Stomach (tissue), 9 donors: ENCODE measurements around the gene CNIH4. TPM values are rescaled to one million over a fixed set of nuclear protein-coding genes. Genes with fewer than 3 reads are reported as not detected.

Source experiments
- DNase-seq, 2 donors: peaks; one replicate each; pipeline versions ENCODE4 v3.0.0 to v3.0.0-alpha.2; 2013 to 2019
- H3K27ac ChIP-seq, 5 donors: fragments of 200-600 bp in 4 of 5; sonication (generic) in 4 of 5; one replicate each; pipeline ENCODE4 v1.5.1; 2013 to 2019; ENCODE audit warnings: mild to moderate bottlenecking in 1 of 5, moderate library complexity in 1 of 5
- H3K27me3 ChIP-seq, 3 donors: fragments of 200-600 bp; sonication (generic); one replicate each; pipeline ENCODE4 v1.5.1; 2017 to 2019; ENCODE audit warnings: mixed run types in 1 of 3
- H3K36me3 ChIP-seq, 4 donors: fragments of 200-600 bp; sonication (generic); 1 replicate in 3 of 4; 2 replicates in 1 of 4; pipeline ENCODE4 v1.5.1; 2016 to 2019
- H3K4me1 ChIP-seq, 4 donors: fragments of 200-600 bp; sonication (generic); one replicate each; pipeline ENCODE4 v1.5.1; 2016 to 2019
- H3K4me3 ChIP-seq, 4 donors: fragments of 200-600 bp; sonication (generic) in 3 of 4; one replicate each; pipeline ENCODE4 v1.5.1; 2016 to 2019; ENCODE audit warnings: mild to moderate bottlenecking in 1 of 4
- H3K9me3 ChIP-seq, 4 donors: fragments of 200-600 bp; sonication (generic); one replicate each; pipeline ENCODE4 v1.5.1; 2016 to 2019
- EP300 ChIP-seq: sonication (generic); formaldehyde crosslinking; IDR thresholded peaks from one replicate; pipeline ENCODE4 v1.6.1; 2017; ENCODE audit warnings: antibody characterized with exemption
- POLR2A ChIP-seq, 4 donors: fragments of 450-650 bp; IDR thresholded peaks; one replicate each; pipeline ENCODE4 v1.6.1; 2016; ENCODE audit warnings: antibody characterized with exemption in 4 of 4, control low read depth in 2 of 4, mild to moderate bottlenecking in 1 of 4, moderate library complexity in 1 of 4
- POLR2AphosphoS5 ChIP-seq, 3 donors: sonication (generic); formaldehyde crosslinking; IDR thresholded peaks; one replicate each; pipeline ENCODE4 v1.6.1; 2016; ENCODE audit warnings: antibody characterized with exemption in 3 of 3
- WGBS, 5 donors: extraction: QIAGEN DNeasy Blood & Tissue Kit in 3 of 5; methylation state at CpG; one replicate each; pipeline versions ENCODE4 v1.1.5 to v1.1.7; 2013 to 2018; 5-methylcytosine and 5-hydroxymethylcytosine counted together
- intact Hi-C: fragments of 100-400 bp; cut with DNase I; formaldehyde crosslinking; loops from one replicate; pipeline ENCODE4 v1.15.1; 2023; ENCODE audit warnings: low total_unique reads
- polyA plus RNA-seq, 3 donors: library from polyadenylated mRNA; stranded (reverse); fragments of 200-250 nt; gene quantifications; one replicate each; pipeline ENCODE4 v1.2.3, GENCODE V29; 2013
- total RNA-seq, 5 donors: library from RNA; depleted of rRNA; stranded (reverse); fragments of >200 nt; gene quantifications; one replicate each; pipeline versions ENCODE4 v1.1.0 to v1.2.3, GENCODE V29; 2014 to 2016
- TF ChIP-seq, protein P1 (sequence below), 7 experiments: fragments of 450-650 bp in 4 of 7; fragments of 200-600 bp in 3 of 7; sonication (generic) in 3 of 7; IDR thresholded peaks; one replicate each; pipeline ENCODE4 v1.5.1; 2016 to 2019; ENCODE audit warnings: antibody characterized with exemption in 7 of 7, control low read depth in 2 of 7, mild to moderate bottlenecking in 1 of 7
- donor health status: healthy with polysubstance abuse.
- donor health status: Bipolar disorder and iron deficiency.
- donor health status: healthy.

CNIH4 gene
- total and polyA plus RNA-seq, 8 donors, result 3.1 to 53.1 (median 38.5) TPM

DNA sequence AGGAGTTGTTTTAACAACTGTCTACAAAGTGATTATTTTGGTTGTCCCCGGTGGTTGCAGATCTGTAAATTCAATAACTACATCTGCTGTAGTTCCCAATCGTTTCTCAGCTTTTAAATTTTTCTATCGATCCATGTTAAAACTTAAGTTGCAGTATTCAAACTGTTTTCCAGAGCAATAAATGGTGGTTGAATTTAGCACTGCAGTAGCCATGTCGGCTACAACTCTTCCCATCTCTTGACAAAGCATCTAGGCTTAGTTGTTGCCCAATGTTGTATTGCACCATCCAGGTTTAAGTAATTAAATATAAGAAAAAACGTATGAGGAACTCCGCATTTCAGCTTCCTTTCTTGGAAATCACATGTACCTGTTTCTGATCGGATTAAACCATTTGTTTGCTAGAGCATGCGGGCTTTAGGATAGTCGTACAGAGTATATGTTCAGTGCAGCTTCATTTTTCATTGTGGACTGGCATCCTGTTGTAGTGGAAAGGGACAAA is 996 bp downstream of the CNIH4 start:
- peaks cover 14 to 36% (median 28%) of the 10 kb centered on the region in 4 donors for H3K4me1 ChIP-seq
- WGBS, 5 donors, result 8 to 27% (median 18%) methylated on average over 9 of the region's 9 CpGs
- H3K4me3 ChIP-seq, result peak overlapping the region; percentile 78 to 98 (median 94)
- TF ChIP-seq EP300 (no peak), POLR2A (IDR thresholded peaks at IDR 0.05) (no peak), POLR2AphosphoS5 (IDR thresholded peaks at IDR 0.05) (no peak)
- TF ChIP-seq, protein P1, sequence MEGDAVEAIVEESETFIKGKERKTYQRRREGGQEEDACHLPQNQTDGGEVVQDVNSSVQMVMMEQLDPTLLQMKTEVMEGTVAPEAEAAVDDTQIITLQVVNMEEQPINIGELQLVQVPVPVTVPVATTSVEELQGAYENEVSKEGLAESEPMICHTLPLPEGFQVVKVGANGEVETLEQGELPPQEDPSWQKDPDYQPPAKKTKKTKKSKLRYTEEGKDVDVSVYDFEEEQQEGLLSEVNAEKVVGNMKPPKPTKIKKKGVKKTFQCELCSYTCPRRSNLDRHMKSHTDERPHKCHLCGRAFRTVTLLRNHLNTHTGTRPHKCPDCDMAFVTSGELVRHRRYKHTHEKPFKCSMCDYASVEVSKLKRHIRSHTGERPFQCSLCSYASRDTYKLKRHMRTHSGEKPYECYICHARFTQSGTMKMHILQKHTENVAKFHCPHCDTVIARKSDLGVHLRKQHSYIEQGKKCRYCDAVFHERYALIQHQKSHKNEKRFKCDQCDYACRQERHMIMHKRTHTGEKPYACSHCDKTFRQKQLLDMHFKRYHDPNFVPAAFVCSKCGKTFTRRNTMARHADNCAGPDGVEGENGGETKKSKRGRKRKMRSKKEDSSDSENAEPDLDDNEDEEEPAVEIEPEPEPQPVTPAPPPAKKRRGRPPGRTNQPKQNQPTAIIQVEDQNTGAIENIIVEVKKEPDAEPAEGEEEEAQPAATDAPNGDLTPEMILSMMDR (IDR thresholded peaks at IDR 0.05), result no peak
- intact Hi-C loops, result no loop called here
- DNase-seq, result peak in 1 of 2 donors; percentile 47
- no peaks in the 10 kb centered on the region for H3K9me3 ChIP-seq
- H3K36me3 ChIP-seq, result no peaks in the 10 kb centered on the region
- H3K27me3 ChIP-seq, result no peaks in the 10 kb centered on the region
- peak overlapping the region; percentile 83 to 97 (median 95) for H3K27ac ChIP-seq

DNA sequence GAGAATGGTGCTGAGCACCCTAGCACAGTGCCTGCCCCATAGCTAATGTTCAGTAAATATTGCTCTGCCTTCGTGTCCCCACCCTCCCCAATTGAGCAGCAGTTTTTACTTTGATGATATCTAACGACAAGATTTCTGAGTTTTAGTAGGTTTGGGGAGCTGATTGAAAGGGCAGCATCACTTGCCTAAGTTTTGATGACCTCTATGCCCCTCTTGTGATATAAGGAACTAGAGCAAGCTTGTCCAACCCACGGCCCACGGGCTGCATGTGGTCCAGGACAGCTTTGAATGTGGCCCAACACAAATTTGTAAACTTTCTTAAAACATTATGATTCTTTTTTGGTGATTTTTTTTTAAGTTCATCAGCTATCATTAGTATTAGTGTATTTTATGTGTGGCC is 1.6 kb downstream of the CNIH4 start:
- intact Hi-C loops, result no loop called here
- Histone ChIP-seq H3K9me3 (no peaks in the 10 kb centered on the region), H3K27ac (peak overlapping the region in 3 of 5 donors; percentile 92 to 97 (median 95)), H3K4me3 (peak overlapping the region in 2 of 4 donors; percentile 96 to 98), H3K27me3 (no peaks in the 10 kb centered on the region), H3K36me3 (no peaks in the 10 kb centered on the region), H3K4me1 (peaks cover 14 to 36% (median 28%) of the 10 kb centered on the region in 4 donors)
- TF ChIP-seq, protein P1 (IDR thresholded peaks at IDR 0.05), result no peak
- TF ChIP-seq POLR2AphosphoS5 (IDR thresholded peaks at IDR 0.05) (no peak), EP300 (no peak), POLR2A (IDR thresholded peaks at IDR 0.05) (no peak)
- WGBS, 5 donors, result 35 to 51% (median 38%) methylated on average over 4 of the region's 4 CpGs
- no peak for DNase-seq

DNA sequence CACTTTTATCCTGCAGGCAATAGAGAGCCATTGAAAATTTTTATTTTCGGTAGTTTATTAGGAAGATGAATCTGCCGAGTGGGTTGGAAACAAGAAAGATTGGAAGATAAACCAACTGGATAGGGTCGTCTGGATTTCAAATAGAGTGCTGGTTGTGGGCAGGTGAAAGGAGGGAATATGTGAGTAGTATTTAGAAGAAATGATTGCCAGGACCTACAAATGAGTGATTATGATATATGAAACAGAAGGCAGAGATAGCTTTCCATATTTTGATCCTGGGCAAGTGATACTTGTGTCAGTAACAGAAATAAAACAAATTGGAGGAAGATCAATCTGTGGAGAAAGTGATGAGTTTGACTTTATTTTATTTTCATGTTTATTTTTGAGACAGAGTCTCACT is 2.5 kb downstream of the CNIH4 start:
- H3K27ac ChIP-seq, result no peak overlapping the region
- H3K4me3 ChIP-seq, result no peak overlapping the region
- no peaks in the 10 kb centered on the region for H3K9me3 ChIP-seq
- 77 to 86% (median 79%) methylated on average over 3 of the region's 3 CpGs for WGBS, 5 donors
- DNase-seq, result no peak
- intact Hi-C loops, result no loop called here
- peaks cover 0 to 4% (median under 1%) of the 10 kb centered on the region in 4 donors for H3K36me3 ChIP-seq
- H3K4me1 ChIP-seq, result peaks cover 14 to 36% (median 28%) of the 10 kb centered on the region in 4 donors
- TF ChIP-seq EP300 (no peak), POLR2AphosphoS5 (IDR thresholded peaks at IDR 0.05) (no peak), POLR2A (IDR thresholded peaks at IDR 0.05) (no peak)
- TF ChIP-seq, protein P1 (IDR thresholded peaks at IDR 0.05), result no peak
- H3K27me3 ChIP-seq, result no peaks in the 10 kb centered on the region

DNA sequence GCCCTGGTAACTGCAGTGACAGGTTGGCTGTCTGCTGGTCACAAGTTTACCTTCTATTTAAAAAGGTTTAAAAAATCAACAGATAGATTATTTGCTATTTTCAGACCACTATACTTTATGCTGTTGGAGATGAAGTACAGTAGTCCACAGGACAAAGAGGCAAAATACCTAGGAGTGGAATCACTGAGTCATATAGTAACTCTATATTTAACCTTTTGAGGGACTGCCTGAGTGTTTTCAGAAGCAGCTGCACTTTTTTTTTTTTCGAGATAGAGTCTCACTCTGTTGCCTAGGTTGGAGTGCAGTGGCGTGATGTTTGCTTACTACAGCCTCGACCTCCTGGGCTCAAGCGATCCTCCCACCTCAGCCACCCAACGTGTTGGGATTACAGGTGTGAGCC is 11.7 kb downstream of the CNIH4 start:
- intact Hi-C loops, result no loop called here
- H3K27ac ChIP-seq, result no peak overlapping the region
- H3K36me3 ChIP-seq, result peaks cover 41 to 96% (median 80%) of the 10 kb centered on the region in 4 donors
- 71 to 86% (median 83%) methylated on average over 5 of the region's 5 CpGs for WGBS, 5 donors
- H3K9me3 ChIP-seq, result no peaks in the 10 kb centered on the region
- no peak overlapping the region for H3K4me3 ChIP-seq
- H3K27me3 ChIP-seq, result no peaks in the 10 kb centered on the region
- DNase-seq, result no peak
- TF ChIP-seq POLR2AphosphoS5 (IDR thresholded peaks at IDR 0.05) (no peak), EP300 (no peak), POLR2A (IDR thresholded peaks at IDR 0.05) (no peak)
- TF ChIP-seq, protein P1 (IDR thresholded peaks at IDR 0.05), result no peak
- peaks cover 0 to 8% (median 0%) of the 10 kb centered on the region in 4 donors for H3K4me1 ChIP-seq
